NCI-H2029 treated with DMSO at 0.1 percent for 48 hours (cell line): ENCODE data around the gene ANTKMT.

ENCODE experiments used
- DNase-seq: peaks from one replicate; lab custom pipeline; 2025; lab: John Stamatoyannopoulos, UW

Gene ANTKMT, protein sequence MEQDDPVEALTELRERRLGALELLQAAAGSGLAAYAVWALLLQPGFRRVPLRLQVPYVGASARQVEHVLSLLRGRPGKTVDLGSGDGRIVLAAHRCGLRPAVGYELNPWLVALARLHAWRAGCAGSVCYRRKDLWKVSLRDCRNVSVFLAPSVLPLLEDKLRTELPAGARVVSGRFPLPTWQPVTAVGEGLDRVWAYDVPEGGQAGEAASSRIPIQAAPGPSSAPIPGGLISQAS

GRCh38 chr16:720990-721764 is at the start of gene ANTKMT:
Gene ANTKMT (plus strand): TSS chr16:721146. CDS start chr16:721275, 129 bp downstream.
- peak; percentile 30 for DNase-seq

- DNase-seq = no peak
These were observed 49.4 kb upstream of the ANTKMT start for GRCh38 chr16:671353-672131.

- no peak for DNase-seq
These were observed 48.6 kb upstream of the ANTKMT start for GRCh38 chr16:672371-672770.

- DNase-seq = no peak
These were observed 48.1 kb upstream of the ANTKMT start for GRCh38 chr16:672851-673250.

GRCh38 chr16:673399-673991 is 47.5 kb upstream of the ANTKMT start:
- no peak for DNase-seq

DNA sequence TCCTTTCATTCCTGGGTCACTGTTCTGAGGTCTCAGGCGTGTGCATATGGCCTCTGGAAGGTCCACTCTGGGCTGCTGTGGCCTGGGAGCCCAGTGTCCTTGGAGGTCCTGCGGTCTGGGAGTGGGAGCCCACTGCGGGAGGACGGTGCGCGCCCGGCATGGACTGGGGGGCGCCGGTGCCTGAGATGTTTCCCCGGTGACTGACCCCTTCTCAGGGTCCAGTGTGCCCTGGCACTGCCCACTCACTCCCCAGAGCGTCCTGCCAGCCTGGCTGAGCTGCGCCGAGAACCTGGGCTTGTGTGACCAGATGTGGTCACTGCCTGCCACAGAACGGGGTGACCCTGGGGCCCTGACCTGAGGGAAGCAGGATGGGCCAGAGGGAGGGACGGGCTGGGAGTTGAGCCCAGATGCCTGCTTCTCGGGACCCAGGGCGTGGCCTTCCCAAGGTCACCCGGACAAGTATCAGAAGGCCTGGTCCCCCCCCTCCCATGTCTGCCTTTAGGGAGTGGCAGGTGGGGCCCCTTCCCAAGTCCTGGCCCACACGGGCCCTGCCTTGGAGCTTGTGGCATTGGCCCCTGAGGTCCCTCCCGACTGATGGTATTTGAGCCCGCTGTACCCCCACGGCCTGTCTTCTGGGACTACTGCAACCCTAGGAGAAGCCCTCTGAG is 46.6 kb upstream of the ANTKMT start:
- DNase-seq = no peak

DNA sequence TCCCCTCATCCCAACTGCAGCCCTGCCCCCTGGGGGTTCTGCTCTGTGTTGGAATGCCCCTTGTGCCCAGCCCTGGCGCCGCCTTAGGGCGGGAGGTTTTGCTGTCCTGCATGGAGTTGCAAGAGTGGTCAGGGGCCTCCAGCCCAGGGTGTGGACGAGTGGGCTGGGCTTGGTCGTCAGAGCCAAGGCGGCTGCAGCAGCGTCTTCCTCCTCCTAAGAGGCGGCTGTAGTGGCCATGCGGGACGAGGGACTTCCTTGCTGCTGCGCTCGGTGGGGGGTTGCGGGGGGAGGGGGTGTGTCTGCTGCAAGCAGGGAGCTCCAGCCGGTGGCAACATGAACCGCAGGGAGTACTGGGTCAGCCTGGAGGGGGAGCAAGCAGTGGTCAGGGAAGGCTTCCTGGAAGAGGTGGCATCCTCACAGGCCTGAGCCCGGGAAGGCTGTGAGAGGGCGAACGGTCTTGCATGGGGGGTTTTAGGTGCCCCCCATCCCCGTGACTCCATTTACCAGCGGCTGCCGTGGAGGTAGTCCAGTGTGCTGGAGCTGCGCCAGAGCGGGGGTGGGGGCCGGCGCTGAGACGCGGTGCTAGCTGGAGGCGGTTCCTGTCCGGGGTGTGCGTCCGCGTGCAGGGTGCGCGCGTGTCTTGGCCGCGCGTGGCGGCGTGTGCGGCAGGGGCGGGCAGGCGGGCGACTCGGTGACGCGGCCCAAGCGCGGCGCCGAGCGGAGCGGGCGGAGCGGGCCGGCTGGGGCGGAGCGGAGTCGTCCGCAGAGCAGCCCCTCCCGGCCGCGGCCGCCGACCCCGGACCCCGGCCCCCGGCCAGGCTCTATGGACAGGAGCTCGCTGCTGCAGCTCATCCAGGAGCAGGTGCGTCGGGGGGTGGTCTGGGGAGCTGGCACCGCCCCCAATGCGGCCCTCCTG is 45.7 kb upstream of the ANTKMT start, which contains the start of gene RHBDL1:
RHBDL1 (plus strand) TSS at position 704 of the 916 bp plus-strand sequence; CDS start at position 824, 120 bp downstream.
- DNase-seq = no peak

- no peak for DNase-seq
These were observed 44.9 kb upstream of the ANTKMT start for GRCh38 chr16:675884-676564.

- no peak for DNase-seq
These were observed 44.4 kb upstream of the ANTKMT start for GRCh38 chr16:676565-676902.

DNA sequence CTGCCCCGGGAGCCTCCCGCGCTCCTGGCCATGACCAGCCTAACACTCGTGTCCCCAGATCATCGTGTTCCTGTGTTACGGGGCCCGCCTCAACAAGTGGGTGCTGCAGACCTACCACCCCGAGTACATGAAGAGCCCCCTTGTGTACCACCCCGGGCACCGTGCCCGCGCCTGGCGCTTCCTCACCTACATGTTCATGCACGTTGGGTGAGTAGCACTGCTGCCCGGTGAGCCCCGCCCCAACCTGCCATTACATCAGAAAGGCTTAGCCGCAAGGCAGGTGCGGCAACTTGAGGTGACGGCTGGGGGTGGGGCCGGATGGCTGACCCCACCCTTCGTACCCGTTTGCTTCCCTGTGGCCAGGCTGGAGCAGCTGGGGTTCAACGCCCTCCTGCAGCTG is 44.0 kb upstream of the ANTKMT start:
- no peak for DNase-seq

DNA sequence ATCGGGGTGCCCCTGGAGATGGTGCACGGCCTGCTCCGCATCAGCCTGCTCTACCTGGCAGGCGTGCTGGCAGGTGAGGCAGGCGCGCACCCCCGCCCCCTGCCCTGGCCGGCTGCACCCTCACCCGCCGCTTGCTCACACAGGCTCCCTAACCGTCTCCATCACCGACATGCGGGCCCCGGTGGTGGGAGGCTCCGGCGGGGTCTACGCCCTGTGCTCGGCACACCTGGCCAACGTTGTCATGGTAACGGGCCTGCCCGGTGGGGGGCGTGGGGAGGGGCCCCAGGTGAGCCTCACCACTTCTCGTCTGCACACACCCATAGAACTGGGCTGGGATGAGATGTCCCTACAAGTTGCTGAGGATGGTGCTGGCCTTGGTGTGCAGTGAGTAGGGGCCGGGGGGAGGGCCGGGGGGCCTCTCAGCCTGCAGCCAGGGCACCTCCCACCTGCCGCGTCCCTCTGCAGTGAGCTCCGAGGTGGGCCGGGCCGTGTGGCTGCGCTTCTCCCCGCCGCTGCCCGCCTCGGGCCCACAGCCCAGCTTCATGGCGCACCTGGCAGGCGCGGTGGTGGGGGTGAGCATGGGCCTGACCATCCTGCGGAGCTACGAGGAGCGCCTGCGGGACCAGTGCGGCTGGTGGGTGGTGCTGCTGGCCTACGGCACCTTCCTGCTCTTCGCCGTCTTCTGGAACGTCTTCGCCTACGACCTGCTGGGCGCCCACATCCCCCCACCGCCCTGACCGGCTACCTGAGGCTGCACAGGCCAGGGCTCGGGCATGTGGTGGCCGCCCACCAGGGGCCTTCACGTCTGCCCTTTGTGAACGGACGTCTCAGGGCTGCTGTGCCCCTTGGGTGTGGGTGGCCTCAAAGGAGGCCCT is 43.4 kb upstream of the ANTKMT start:
- DNase-seq = no peak

GRCh38 chr16:678209-678857 is 42.6 kb upstream of the ANTKMT start:
- DNase-seq = no peak

DNA sequence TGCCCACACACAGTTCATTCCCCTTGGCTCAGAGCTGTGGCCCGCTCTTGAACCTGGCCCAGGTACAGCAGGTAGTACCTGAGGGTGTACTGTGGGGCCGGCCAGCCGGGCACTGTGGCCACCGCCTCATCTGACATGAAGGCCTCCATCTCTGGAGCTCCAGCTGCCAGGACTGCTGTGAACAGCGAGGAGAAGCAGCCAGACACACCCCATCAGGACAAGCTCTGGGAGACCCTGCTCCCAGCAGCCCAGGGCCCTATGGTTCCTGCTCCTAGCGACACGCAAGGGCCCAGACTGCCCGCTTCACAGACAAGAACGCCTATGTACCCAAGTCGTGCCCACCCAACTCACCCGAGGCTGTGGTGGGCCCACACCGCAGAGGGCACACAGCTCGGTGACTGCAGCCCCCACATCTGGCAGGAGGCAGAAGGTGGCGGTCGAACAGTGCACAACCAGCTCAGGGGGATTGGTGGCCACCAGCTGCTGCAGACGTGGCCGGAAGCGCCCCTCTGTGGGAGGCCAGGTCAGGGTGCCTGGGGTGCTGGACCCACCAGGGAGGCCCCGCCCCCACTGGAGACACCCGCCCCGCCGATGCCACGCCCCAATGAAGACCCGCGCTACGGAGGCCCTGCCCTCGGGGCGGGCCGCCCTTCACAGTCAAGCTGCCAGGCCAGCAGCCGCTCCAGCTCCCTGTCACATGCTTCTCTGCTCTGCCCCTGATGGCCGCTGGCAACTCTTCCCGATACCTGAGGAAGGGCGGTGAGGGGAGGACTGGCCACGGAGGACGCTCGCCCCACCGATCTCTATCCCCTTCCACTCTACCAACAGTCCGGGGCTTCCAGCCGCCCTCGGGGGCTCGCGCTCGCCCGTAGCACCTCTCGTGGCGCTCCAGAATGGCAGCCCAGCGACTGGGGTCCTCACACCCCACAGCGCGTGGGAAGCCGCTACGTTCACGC is 41.8 kb upstream of the ANTKMT start:
- DNase-seq = peak; percentile 26

DNA sequence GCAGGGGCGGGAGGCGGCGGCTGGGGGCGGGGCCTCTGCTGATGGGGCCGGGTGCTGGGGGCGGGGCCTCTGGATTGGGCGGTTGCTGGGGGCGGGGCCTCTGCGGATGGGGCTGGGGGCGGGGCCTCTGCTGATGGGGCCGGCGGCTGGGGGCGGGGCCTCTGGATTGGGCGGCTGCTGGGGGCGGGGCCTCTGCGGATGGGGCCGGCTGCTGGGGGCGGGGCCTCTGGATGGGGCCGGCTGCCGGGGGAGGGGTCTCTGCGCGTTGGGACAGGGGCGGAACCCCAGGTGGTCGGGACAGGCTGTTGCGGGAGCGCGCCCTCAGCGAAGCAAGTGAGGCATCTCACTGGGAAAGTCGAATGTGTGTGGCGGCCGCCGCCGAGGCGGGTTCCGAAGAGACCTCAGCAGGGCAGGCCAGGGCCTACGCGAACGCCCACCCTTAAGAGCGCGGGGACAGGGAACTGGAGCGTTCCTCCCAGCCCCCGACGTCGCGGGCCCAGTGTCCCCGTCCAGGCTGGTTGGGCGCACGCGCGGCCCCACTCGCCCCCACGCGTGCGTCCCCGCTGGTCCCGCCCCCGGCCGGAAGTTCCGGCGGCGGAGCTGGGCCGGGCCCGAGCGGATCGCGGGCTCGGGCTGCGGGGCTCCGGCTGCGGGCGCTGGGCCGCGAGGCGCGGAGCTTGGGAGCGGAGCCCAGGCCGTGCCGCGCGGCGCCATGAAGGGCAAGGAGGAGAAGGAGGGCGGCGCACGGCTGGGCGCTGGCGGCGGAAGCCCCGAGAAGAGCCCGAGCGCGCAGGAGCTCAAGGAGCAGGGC is 40.9 kb upstream of the ANTKMT start, which contains the start of gene STUB1:
STUB1 (plus strand) TSS at position 597 of the 811 bp plus-strand sequence; CDS start at position 713, 116 bp downstream.
- peak; percentile 65 for DNase-seq

DNA sequence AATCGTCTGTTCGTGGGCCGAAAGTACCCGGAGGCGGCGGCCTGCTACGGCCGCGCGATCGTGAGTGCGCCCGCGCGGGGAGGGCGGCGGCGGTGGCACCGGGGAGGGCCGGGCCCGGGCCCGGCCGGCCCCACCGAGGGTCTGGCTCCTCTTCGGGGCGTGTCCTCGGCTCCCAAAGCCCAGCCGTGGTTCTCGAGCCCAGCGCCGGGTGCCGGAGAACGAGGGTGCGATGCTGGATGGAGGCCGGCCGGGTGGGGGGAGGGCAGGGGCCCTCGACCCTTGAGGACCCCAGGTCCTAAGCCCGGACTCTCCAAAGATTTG is 40.4 kb upstream of the ANTKMT start:
- DNase-seq = no peak

DNA sequence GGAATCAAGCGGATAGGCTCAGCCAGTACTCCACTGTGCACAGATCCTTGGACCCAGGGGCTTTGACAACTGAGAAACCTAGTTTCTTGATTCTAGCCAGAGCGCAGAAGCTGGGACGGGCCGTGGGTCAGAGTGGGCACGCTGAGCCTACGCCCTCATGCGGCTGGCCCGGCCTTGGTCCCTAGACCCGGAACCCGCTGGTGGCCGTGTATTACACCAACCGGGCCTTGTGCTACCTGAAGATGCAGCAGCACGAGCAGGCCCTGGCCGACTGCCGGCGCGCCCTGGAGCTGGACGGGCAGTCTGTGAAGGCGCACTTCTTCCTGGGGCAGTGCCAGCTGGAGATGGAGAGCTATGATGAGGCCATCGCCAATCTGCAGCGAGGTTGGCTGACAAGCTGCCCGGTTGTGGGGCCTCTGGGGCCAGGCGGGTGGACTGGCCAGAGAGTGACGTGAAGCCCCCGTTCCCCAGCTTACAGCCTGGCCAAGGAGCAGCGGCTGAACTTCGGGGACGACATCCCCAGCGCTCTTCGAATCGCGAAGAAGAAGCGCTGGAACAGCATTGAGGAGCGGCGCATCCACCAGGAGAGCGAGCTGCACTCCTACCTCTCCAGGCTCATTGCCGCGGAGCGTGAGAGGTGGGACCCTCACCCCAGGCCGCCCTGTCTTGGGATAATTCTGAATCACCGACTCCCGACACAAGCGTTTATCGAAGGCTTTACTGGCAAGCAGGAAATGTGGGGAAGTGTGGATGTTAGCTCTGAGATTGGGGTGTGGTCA is 39.8 kb upstream of the ANTKMT start:
- DNase-seq = no peak
